AG04449 (cell line): Measurements from ENCODE around the gene WNT5B.

ENCODE experiments used
- CTCF ChIA-PET: fragments of 350-600 bp; formaldehyde crosslinking; extraction: SDS; loops from one replicate; lab custom pipeline; 2021; ENCODE audit warnings: antibody characterized with exemption; lab: Yijun Ruan, JAX
- POLR2A ChIA-PET: fragments of 400-600, 350-600 bp; formaldehyde crosslinking; extraction: SDS; loops from one replicate; lab custom pipeline; 2020; ENCODE audit warnings: antibody characterized with exemption, inconsistent platforms; lab: Yijun Ruan, JAX
- DNase-seq: peaks from one replicate; pipeline ENCODE4 v3.0.0-alpha.2; 2010; ENCODE audit warnings: low read depth, low spot score
- H3K4me3 ChIP-seq: 2 replicates; pipeline ENCODE4 v1.5.1; 2011; ENCODE audit warnings: low read depth, mild to moderate bottlenecking, control low read depth, low read length
- TF ChIP-seq, protein P1 (sequence below): IDR thresholded peaks from one replicate; pipeline ENCODE4 v1.5.1; 2011; ENCODE audit warnings: mild to moderate bottlenecking, moderate library complexity, low read length, control low read depth, inconsistent platforms; ENCODE audit not compliant: insufficient read depth; ENCODE audit errors: missing control alignments

The WNT5B gene

DNA sequence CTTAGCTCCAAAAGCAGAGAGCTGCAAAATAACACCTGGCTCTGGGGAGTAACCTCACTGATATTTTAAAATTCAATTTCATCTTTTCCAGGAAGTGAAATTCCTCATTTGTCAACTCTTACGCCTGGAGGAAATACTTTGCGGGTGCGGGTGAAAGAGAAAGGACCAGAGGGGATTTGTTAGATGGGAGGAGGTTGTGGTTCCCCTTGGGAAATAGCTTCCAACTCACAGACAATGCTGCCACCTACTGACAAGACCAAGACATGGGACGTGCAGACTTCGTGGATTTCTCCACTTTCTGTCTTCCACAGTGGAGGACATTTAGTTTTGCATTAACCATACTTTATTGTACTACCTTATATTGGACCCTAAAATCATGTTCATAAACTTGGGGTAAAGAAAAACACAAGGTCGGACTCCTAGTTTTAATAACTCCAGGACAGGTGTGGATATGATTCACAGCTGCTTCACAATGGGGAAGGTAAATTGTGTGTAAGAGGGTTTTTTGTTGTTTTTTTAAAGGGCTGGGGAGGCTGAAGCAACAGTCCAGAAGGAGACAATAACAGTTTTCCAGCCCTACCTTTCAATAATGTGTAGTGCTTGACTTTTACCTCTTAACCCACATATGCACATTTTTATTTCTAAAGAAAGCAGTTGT is 45.5 kb upstream of the WNT5B start:
- POLR2A ChIA-PET, result interaction anchor here (0.7 to 1.1 kb wide), 2 partner anchors 401 to 466 kb away, joined by 3 to 5 read pairs; no protein-coding TSS in a partner anchor
- no peak for DNase-seq
- TF ChIP-seq, protein P1, sequence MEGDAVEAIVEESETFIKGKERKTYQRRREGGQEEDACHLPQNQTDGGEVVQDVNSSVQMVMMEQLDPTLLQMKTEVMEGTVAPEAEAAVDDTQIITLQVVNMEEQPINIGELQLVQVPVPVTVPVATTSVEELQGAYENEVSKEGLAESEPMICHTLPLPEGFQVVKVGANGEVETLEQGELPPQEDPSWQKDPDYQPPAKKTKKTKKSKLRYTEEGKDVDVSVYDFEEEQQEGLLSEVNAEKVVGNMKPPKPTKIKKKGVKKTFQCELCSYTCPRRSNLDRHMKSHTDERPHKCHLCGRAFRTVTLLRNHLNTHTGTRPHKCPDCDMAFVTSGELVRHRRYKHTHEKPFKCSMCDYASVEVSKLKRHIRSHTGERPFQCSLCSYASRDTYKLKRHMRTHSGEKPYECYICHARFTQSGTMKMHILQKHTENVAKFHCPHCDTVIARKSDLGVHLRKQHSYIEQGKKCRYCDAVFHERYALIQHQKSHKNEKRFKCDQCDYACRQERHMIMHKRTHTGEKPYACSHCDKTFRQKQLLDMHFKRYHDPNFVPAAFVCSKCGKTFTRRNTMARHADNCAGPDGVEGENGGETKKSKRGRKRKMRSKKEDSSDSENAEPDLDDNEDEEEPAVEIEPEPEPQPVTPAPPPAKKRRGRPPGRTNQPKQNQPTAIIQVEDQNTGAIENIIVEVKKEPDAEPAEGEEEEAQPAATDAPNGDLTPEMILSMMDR, result peak; percentile 84
- CTCF ChIA-PET, result interaction anchor here (0.6 to 8.0 kb wide), 46 partner anchors 9 to 767 kb away, joined by 3 to 207 read pairs (median 4); partner anchors contain the start of gene RAD52
- H3K4me3 ChIP-seq, result peak overlapping the region; percentile 24

DNA sequence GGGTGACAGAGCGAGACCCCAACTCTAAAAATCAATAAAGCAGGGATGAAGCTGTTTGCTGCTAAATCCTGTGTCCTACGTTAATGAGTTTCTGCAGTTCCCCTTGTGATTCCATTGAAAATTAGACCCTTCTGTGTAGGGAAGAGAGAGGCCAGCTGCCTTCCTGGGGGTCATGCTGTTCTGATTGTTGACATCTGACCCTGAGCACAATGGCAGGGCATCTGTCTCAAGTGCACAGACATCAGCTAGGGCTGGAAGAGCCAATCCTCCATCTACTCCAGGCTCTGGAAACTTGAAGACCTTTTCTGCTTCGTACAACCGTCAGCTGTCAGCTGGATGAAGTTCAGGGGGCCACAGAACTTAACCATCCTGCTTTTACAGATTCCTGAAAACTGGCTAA is 44.7 kb upstream of the WNT5B start:
- TF ChIP-seq, protein P1, result no peak
- CTCF ChIA-PET, result interaction anchor here (0.6 to 8.0 kb wide), 29 partner anchors 8 to 768 kb away, joined by 3 to 207 read pairs (median 5); partner anchors contain the start of gene RAD52
- DNase-seq, result no peak
- H3K4me3 ChIP-seq, result no peak overlapping the region
- POLR2A ChIA-PET, result interaction anchor here (1.1 kb wide), 1 partner anchor 466 kb away, joined by 5 read pairs; no protein-coding TSS in a partner anchor

DNA sequence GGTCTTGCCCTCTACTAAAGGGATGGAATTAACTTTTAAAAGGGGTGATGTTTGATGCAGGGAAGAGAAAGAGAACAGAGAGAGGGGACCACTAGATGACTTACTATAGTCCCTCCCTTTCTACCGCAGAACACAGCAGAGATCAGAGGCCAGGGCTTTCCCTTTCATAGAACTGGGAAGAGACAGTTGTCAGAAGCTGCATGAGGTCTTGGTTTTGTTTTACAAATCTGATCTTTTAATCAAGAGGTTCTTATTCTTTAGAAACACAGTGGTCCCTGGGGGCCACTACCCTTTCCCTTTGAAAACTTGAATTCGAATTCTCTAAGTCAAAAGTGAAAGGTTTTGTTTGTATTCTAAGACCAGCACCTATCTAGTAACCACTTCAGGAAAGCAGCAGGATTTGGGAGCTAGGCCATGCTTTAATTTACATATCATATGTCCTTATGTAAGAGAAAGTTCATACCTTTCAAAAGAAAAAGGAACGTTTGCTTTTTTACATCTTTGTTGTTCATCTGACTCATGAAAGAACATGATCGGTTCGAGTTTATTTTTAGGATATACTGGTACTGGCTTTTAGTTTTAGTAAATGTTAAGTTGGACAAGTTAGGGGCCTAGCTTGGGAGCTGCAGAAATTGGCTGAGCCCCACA is 41.0 kb upstream of the WNT5B start:
- ChIA-PET CTCF (interaction anchor here (0.6 to 7.4 kb wide), 6 partner anchors 12 to 774 kb away, joined by 3 to 67 read pairs (median 3); no protein-coding TSS in a partner anchor), POLR2A (interaction anchor here (0.6 kb wide), 1 partner anchor 23 kb away, joined by 3 read pairs; no protein-coding TSS in a partner anchor)
- TF ChIP-seq, protein P1, result no peak
- H3K4me3 ChIP-seq, result no peak overlapping the region; the same call in 1 of the 2 replicates
- no peak for DNase-seq

DNA sequence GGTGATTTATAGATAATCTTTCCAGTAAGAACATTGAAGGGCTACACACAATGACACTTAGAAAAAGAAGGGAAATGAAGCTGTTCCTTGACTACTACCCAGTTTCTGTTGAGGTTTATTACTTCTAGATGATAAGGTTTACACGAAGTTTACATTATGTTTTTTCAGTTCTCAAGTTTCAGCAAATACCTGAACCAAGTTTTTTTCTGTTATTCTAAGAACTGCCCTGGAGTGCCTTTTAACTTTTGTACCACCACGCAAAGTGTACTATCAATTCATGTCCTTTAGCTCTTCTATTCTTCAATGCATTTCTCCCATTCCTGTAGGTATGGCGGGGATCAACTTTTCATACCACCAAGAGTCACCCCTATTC is 40.5 kb upstream of the WNT5B start:
- CTCF ChIA-PET, result interaction anchor here (0.6 to 7.4 kb wide), 6 partner anchors 11 to 774 kb away, joined by 3 to 67 read pairs (median 3); no protein-coding TSS in a partner anchor
- no peak overlapping the region for H3K4me3 ChIP-seq
- POLR2A ChIA-PET, result interaction anchor here (0.6 kb wide), 1 partner anchor 23 kb away, joined by 3 read pairs; no protein-coding TSS in a partner anchor
- TF ChIP-seq, protein P1, result no peak
- no peak for DNase-seq

DNA sequence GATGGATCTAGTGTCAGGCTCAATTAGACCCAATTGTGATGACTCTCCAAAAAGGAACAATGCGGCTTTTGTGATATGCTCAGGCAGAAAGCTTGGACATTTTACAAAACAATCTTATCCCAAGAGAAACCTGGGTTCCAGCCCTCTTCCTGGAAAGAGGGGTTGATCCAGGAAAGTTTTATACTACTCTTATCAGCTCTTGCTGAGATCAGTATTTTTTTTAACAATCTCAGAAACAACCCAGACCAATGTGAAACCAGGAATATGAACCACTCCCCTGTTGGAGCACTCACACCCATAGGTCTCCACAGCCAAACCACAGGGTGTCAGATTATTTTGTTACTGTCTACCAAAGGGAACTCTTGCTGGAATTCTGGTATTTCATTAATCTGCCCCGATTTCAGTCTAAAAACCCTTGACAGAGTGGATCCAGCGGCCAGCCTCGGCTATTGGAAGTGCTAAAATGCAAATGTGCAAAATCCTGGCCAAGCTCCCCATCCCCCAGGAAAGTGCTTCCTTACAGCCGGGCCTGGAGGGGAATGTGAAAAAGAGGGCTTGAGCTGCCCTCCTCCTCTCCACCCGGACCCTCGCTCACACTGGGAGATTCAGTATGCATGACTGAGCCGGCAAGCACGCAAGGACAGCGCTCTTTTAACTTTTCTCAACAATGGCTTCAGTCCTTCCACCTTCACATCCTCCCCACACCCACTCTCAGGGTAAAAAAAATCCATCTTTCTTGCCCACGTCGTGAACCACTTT is 38.6 kb upstream of the WNT5B start:
- POLR2A ChIA-PET, result no interaction called here
- TF ChIP-seq, protein P1, result no peak
- no peak for DNase-seq
- CTCF ChIA-PET, result interaction anchor here (3.6 to 7.4 kb wide), 2 partner anchors 7 to 473 kb away, joined by 23 to 67 read pairs; no protein-coding TSS in a partner anchor
- H3K4me3 ChIP-seq, result peak overlapping the region; percentile 54
